HG02610 (cell line): ENCODE results near the gene IRX4.
"Not testable (repeated sequence)": the region's sequence is repeated elsewhere in the genome, so short reads cannot be mapped to it uniquely, and the experiment has no call there.

Experiments
- ATAC-seq: cut with Tn5 transposase; IDR thresholded peaks from one replicate; pipeline ENCODE4 v1.9.1; 2021; ENCODE audit warnings: mild to moderate bottlenecking, moderate library complexity; ENCODE audit not compliant: unreplicated experiment

Gene IRX4

DNA sequence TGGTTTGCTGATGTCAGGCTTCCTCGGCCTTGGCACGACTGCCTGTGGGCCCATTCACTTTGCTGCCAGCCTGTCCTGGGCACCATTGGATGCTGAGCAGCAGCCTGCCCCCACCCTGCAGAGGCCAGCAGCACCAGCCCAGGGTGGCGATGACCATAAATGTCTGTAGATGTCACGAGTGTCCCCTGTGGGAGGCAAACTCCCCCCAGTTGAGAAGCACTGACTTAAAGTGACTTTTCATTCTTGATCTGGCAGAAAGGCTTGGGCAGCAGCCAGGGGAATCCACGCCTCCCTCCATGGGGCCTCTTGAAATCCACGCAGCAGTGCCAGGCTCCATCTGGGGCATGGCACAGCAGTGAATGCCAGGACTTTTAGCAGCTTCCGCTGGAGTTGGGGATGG is 21.8 kb downstream of the IRX4 start:
- no peak for ATAC-seq

GRCh38 chr5:1860021-1860610 is 22.6 kb downstream of the IRX4 start:
- ATAC-seq = no peak

DNA sequence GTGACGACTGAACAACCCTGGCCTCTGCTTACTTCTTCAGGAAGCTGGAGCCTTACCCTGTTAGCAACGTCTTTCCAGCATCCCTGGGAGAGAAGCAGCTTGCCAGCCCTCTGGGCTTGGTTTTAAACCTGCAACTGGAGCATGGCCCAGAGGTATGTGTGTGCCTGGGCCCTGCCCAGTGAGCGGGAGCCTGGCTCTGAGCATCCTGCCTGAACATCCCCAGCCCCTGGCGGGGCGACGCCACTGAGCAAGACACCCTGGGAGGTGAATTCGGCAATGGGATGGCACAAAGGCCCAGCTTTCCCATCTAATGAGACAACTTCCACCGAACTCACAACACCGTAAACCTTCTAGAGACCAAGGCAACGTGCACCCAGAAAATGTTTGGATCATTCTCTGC is 23.6 kb downstream of the IRX4 start:
- no peak for ATAC-seq

DNA sequence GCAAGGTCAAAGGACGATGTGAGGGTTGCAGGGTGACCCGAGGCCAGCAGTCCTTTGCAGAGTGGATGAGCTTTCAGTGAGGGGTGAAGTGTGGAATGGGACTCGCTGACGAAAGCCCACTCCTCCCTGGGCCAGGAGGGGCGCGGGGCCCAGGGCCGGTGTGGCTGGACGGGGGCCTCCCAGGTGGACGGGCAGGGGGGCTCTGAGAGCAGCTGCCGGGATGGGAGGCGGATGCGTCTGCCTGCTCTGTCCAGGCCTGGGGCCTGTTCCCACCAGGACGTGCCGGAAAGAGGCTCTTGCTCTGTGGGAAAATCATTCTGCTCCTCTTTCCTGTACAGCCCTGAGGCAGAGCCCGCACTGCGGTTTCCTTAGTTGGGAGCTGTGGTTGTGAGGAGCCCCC is 24.3 kb downstream of the IRX4 start:
- ATAC-seq = no peak

DNA sequence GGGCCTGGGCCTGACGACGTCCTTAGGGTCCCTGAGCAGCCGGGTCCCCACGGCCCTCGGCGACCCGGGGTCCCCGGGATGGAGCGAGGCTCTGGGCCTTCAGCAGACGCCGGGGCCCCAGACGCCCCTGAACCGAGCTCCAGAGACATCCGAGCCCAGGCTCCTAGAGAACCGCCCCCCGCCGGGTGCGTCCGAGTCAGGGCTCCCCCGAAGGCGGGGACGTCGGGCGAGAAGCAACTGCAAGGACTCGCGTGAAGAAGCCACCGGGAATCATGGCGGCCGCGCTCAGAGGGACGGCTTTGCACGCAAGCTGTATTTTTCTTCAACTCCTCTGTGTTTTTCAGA is 25.5 kb downstream of the IRX4 start:
- no peak for ATAC-seq

DNA sequence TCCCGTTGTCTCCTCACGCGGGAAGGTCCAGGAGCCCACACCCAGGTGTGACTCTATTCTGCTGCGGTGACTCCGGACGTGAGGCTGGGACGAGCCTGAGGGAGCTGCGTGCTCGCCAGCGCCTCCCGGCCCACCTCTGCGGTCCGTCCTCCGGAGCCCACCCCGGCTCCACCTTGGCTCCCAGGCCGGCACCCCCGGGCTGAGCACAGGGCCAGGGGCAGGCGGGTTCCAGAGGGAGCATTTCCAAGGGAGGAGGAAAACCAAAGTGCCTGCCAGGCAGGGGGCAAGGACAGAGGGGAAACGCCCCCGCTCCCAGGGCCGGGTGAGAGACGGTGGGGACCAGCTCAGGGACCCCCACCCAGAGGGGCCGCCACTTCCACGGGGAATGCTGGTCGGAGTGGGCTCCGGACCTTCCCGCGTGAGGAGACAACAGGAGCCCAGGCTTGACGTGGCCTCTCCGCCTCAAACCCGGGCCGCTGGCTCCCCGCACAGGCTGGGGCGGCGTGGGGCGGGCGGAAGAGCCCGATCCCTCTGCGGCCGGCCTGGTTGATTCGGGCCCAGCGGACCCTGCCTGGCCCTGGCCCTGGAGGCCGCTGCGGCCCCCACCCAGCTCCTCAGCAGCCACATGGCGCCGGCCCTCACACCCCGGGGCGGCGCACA is 26.0 kb downstream of the IRX4 start:
- ATAC-seq = no peak

DNA sequence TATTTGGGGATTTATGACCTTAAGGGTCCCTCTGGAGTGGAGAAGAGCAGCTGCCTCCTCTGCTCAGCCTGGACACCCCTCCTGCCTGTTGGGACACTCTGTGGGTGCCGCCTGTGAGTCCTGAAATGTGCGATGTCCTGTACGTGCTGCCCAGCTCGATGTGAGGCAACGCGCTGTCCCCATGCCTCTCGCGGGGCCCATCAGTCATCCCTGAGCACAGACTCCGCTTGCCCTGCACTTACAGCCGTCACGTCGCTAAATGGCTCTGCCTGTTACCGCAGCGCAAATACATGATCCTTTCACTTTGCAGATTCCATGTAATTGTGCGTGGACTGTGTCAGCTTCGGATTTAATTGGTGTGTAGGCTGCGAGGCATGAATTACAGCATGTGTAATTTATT is 27.1 kb downstream of the IRX4 start:
- no peak for ATAC-seq

GRCh38 chr5:1855075-1855474 is 27.6 kb downstream of the IRX4 start:
- ATAC-seq = no peak

- no peak for ATAC-seq
Measured at GRCh38 chr5:1853531-1853930, 29.2 kb downstream of the IRX4 start.

- ATAC-seq = no peak
Measured at GRCh38 chr5:1852324-1852947, 30.3 kb downstream of the IRX4 start.

- no peak for ATAC-seq
Measured at GRCh38 chr5:1851290-1851934, 31.3 kb downstream of the IRX4 start.

DNA sequence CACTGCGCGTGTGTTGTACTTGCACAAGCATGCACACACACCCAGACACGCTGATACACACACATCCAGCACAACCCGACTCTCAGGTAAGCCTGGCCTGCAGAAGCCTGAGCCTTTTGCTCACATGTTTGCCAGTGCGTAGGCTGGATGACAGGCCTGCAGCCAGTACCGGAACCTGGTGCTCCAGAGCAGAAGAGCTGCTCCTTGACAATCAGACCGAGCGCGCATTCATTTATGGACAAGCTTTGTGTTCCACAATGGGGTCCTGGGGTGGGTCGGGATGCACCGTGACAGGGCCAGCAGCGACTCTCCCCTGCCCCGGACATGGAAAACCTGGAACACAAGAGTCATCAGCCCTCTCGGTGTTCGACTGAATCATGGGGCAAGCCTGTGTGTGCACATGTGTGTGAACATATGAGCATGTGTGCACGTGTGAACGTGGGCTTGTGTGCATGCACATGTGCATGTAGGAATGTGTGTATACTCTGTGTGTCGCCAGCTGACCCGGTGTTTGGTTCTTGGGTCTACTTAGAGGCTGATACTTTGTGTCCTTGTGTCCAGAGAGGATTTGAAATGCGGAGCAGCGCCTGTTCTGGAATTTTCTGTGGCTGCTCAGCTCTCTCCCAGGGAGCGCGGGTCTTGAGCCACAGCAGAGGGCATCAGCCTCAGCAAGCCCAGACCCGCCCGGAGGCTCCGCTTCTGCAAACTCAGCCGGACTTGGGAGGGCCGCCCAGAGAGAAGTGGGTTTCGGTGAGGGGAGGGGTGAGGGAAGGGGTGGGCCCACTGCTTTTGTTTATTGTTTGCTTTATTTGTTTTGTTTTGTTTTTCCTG is 32.2 kb downstream of the IRX4 start:
- no peak for ATAC-seq

- no peak for ATAC-seq
Measured at GRCh38 chr5:1847611-1848010, 35.1 kb downstream of the IRX4 start.

- ATAC-seq = no peak
Measured at GRCh38 chr5:1847056-1847455, 35.7 kb downstream of the IRX4 start.

DNA sequence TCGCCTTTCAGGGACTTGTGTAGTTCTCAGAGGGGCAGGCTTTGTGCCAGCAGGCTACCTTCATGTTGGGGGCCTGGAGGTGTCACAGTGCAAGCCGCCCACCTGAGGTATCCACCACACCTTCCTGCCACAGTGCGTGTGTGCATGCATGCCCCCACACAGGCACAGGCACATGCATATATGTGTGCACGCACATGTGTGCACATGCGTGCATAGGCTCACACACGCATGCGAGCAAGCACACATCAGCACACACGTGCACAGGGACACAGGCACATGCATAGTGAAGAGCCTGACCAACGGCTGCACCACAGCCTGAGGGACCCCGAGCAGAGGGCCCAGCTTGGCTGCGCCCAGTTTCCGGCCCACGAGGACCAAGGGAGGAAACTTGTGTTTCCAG is 36.1 kb downstream of the IRX4 start:
- no peak for ATAC-seq

GRCh38 chr5:1845696-1846095 is 37.0 kb downstream of the IRX4 start:
- ATAC-seq = no peak

DNA sequence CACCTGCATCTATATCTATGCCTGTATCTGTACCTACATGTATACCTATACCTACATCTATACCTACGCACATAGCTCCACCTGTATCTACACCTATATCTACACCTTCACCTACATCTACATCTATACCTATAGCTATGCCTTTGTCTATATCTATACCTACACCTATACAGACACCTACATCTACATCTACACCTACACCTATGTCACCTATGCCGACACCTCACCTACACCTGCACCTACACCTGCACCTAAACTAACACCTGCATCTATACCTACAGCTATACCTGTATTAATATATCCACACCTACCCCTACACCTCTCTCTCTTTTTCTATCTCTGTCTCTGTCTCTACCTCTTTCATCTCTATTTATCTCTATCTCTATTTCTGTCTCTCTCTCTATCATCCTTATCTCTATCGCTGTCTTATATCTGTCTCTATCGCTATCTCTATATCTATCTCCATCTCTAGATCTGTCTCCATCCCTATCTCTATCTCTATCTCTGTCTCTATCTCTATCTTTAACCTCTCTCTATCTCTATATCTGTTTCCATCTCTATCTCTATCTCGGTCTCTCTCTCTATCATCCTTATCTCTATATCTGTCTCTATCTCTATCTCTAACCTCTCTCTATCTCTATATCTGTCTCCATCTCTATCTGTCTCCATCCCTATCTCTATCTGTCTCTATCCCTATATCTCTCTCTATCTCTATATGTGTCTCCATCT is 37.9 kb downstream of the IRX4 start:
- no peak for ATAC-seq

- not testable (repeated sequence) for ATAC-seq
Measured at GRCh38 chr5:1843761-1844160, 39.0 kb downstream of the IRX4 start.

- ATAC-seq = no peak
Measured at GRCh38 chr5:1842004-1842819, 40.5 kb downstream of the IRX4 start.
